Aorta (tissue), 4 donors: Measurements from ENCODE around the gene GYG2. TPM values are rescaled to one million over a fixed set of nuclear protein-coding genes. Genes with fewer than 3 reads are reported as not detected.

Experiments used
- polyA plus RNA-seq, 2 donors: library from polyadenylated mRNA; stranded (reverse); fragments of 200-250 nt; gene quantifications; one replicate each; pipeline ENCODE4 v1.2.3, GENCODE V29; 2013
- total RNA-seq, 2 donors: library from RNA; stranded (reverse); fragmentation: NEBNext Ultra II Directional; extraction: Animal tissue kit (Norgen Biotek cat#: 25700); gene quantifications; one replicate each; pipeline ENCODE4 v1.2.1, GENCODE V29; 2021
- donor health status: healthy with polysubstance abuse.
- donor health status: Bipolar disorder and iron deficiency.
- donor health status: DM: no; HTN: no; CAD: no.
- donor health status: DM: yes; HTN: yes; CAD: no.

GYG2 gene
- total and polyA plus RNA-seq, 4 donors, result 0.13 to 3.1 (median 1.4) TPM

Other genes starting within 250 kb of the GYG2 start
- gene CD99, start 137.6 kb upstream of the GYG2 start, total RNA-seq, result 100 to 1,000 TPM; 292 to 399 TPM
- 100 to 1,000 TPM; 416 TPM for gene CD99, start 137.6 kb upstream of the GYG2 start, polyA plus RNA-seq
- gene XG, start 76.9 kb upstream of the GYG2 start, total RNA-seq, result 1 to 10 TPM; 5.9 to 9.0 TPM
- gene XG, start 76.9 kb upstream of the GYG2 start, polyA plus RNA-seq, result 1 to 10 TPM; 4.4 to 8.1 TPM
- 10 to 100 TPM; 18.7 to 23.3 TPM for gene ARSD, start 100.4 kb downstream of the GYG2 start, total RNA-seq
- 10 to 100 TPM in 1 of 2 donors, 1 to 10 TPM in 1; 1.9 to 13.8 TPM for gene ARSD, start 100.4 kb downstream of the GYG2 start, polyA plus RNA-seq
- gene ARSH, start 177.6 kb downstream of the GYG2 start, total RNA-seq, result not detected
- not detected for gene ARSH, start 177.6 kb downstream of the GYG2 start, polyA plus RNA-seq
- gene ARSF, start 212.5 kb downstream of the GYG2 start, total RNA-seq, result not detected
- gene ARSF, start 212.5 kb downstream of the GYG2 start, polyA plus RNA-seq, result not detected